Large intestine (tissue), 3 donors: Measurements from ENCODE around the gene ARHGAP26. TPM values are rescaled to one million over a fixed set of nuclear protein-coding genes. Genes with fewer than 3 reads are reported as not detected.

ENCODE experiments used
- DNase-seq, 2 donors: peaks; one replicate each; pipeline versions ENCODE4 v3.0.0 to v3.0.0-alpha.2; 2013
- H3K27ac ChIP-seq: one replicate; pipeline ENCODE4 v1.5.1; 2013; ENCODE audit warnings: low read length
- H3K27me3 ChIP-seq: 2 replicates; pipeline ENCODE4 v1.6.1; 2013; ENCODE audit warnings: low read length; ENCODE audit not compliant: control insufficient read depth, insufficient read depth
- H3K36me3 ChIP-seq: 2 replicates; pipeline ENCODE4 v1.6.1; 2013; ENCODE audit warnings: low read length; ENCODE audit not compliant: control insufficient read depth, insufficient read depth
- H3K4me1 ChIP-seq: one replicate; pipeline ENCODE4 v1.6.1; 2013; ENCODE audit warnings: low read length; ENCODE audit not compliant: control insufficient read depth, insufficient read depth
- H3K4me3 ChIP-seq: one replicate; pipeline ENCODE4 v1.5.1; 2013; ENCODE audit warnings: low read length
- H3K9me3 ChIP-seq: one replicate; pipeline ENCODE4 v1.6.1; 2013; ENCODE audit warnings: mild to moderate bottlenecking, low read depth, low read length, moderate library complexity; ENCODE audit not compliant: control insufficient read depth
- WGBS: methylation state at CpG from one replicate; pipeline ENCODE4 v1.1.5; 2013; ENCODE audit warnings: low lambda C conversion rate; ENCODE audit not compliant: insufficient coverage; 5-methylcytosine and 5-hydroxymethylcytosine counted together
- polyA plus RNA-seq: library from polyadenylated mRNA; unstranded; fragments of 120-200 nt; gene quantifications from one replicate; pipeline ENCODE4 v1.2.1, GENCODE V29; 2013

Gene ARHGAP26
- polyA plus RNA-seq, 1 donor: 31.8 TPM

DNA sequence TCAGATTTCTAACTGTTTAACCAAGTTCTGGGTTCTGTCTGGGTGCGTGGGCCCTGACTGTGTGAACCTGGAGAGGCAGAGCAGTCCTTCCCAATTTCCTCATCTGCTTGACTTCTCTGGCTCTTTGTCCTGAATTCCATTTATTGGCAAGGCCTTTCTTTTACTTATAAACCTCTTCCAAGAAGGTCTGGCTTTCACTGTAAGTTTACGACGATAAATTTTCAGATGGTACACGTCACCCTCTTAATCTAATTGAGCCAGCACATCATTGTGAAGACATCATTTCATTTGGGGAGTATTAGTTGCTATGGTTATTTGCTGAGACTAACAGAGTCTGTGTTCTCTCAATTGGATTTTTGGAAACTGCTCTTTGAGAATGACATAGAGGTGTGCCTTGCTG is 92.4 kb downstream of the ARHGAP26 start:
- DNase-seq: no peak
- Histone ChIP-seq H3K27me3 (no peaks in the 10 kb centered on the region), H3K36me3 (no peaks in the 10 kb centered on the region), H3K4me3 (no peak overlapping the region), H3K27ac (no peak overlapping the region), H3K4me1 (peaks cover 47% of the 10 kb centered on the region), H3K9me3 (no peaks in the 10 kb centered on the region)
- 100% methylated on average over 3 of the region's 4 CpGs for WGBS

GRCh38 chr5:142863856-142864255 is 93.7 kb downstream of the ARHGAP26 start:
- no CpG with 5 or more reads among the region's 5 CpGs for WGBS
- Histone ChIP-seq H3K36me3 (no peaks in the 10 kb centered on the region), H3K4me1 (peaks cover 54% of the 10 kb centered on the region), H3K9me3 (no peaks in the 10 kb centered on the region), H3K27ac (peak overlapping the region; percentile 5), H3K4me3 (no peak overlapping the region), H3K27me3 (no peaks in the 10 kb centered on the region)
- DNase-seq: no peak

- Histone ChIP-seq H3K9me3 (no peaks in the 10 kb centered on the region), H3K4me3 (no peak overlapping the region), H3K27me3 (no peaks in the 10 kb centered on the region), H3K4me1 (peaks cover 59% of the 10 kb centered on the region), H3K36me3 (no peaks in the 10 kb centered on the region), H3K27ac (peak overlapping the region; percentile 2)
- WGBS: 50% methylated on average over 1 of the region's 13 CpGs
- DNase-seq: no peak
Observed at GRCh38 chr5:142864290-142865260, 94.4 kb downstream of the ARHGAP26 start.

GRCh38 chr5:142865631-142866030 is 95.5 kb downstream of the ARHGAP26 start:
- Histone ChIP-seq H3K27me3 (no peaks in the 10 kb centered on the region), H3K36me3 (no peaks in the 10 kb centered on the region), H3K27ac (no peak overlapping the region), H3K9me3 (no peaks in the 10 kb centered on the region), H3K4me3 (no peak overlapping the region), H3K4me1 (peaks cover 66% of the 10 kb centered on the region)
- DNase-seq: no peak
- WGBS: 100% methylated on average over 3 of the region's 4 CpGs

DNA sequence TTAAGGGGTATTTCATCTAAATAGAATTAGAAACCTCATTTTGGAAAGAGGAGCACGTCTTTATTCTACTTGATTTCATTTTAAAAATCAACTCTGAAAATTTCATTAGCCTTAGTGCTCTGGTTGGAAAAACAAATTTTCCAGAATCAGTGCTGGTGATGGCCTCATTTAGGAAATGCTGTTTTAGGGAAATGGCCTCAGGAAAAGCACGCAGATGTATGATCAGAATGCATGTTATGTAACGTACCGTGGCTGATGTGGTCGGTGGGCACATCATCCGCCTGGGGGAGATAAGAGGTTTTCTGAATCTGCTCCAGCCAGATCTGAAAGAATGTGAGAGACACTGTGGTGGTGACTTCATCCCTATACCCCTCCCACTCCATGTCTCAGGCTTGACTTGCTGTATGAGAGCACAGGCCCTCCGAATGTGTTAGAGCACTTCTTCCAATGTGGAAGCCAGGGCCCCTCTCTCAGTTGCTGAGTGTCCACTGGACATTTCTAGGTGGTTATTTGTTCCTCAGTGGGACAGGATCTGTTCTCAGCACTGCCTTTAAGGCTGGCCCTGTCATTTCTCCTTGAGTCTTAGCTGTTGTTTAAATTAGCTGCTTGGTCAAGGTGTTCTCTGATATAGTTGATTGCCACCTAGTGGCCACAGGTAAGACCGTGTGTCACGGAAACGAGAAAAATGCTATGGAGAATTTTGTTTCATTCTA is 96.5 kb downstream of the ARHGAP26 start:
- peak overlapping the region; percentile 18 for H3K27ac ChIP-seq
- peak; percentile 74 to 83 for DNase-seq
- no peaks in the 10 kb centered on the region for H3K36me3 ChIP-seq
- no peaks in the 10 kb centered on the region for H3K9me3 ChIP-seq
- no peak overlapping the region for H3K4me3 ChIP-seq
- H3K27me3 ChIP-seq: no peaks in the 10 kb centered on the region
- H3K4me1 ChIP-seq: peaks cover 66% of the 10 kb centered on the region
- WGBS: 100% methylated on average over 2 of the region's 10 CpGs

DNA sequence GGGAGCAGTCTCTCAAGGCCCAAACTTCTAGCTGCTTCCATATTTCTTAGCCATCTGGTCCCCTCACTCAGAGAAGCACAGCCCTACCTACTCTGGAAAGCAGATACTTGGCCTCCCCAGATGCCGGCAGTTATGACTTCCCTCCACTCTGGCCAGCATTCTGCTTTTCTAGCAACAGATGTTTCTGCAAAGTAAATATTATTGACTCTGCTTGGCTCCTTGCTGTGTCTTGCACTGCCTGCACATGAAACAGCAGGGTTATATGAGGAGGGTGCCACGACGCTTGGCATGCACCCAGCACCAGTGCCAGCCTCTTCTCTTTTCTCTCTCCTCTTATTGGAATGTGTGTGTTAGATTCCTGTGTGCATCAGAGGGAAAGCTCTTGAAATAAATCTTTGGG is 99.7 kb downstream of the ARHGAP26 start:
- Histone ChIP-seq H3K4me1 (peaks cover 69% of the 10 kb centered on the region), H3K27ac (peak overlapping the region; percentile 61)

DNA sequence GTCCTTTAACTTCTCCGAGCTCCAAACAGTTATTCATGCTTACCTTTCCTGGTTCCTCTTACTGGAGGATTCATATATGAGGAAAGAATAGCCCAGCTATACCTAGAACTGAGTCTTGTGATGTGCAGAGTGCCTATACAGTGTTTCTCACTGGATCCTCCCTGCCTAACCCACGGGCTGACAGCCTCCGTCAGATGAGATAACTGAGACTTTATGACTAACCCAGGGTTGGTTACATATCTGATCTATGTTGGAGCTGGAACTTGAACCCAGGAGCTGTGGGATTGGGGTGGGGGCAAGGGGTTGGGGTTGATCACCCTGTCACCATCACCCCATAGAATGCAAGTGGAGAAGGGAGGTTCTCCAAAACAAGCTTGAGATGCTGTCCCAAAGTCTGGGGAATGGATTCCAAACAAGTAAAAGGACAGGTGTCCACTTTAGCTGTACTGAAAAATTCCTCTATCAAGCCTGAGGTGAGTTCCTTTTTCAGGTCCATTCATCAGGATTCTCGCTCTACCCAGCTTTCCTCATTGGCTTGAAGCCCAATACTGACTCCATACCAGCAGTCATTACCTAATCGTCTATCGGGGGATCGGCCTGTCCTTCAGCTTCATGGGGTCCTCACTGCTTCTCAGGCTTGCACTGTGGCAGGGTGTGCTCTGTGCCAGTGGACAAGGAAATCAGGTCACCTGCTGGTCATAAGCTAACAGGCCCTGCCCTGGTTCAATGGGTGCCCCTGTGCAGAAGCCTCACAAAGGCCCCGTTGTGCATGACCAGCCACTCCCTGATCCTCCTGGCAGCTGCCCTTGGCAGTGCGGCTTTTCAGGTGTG is 100.6 kb downstream of the ARHGAP26 start:
- H3K27ac ChIP-seq: peak overlapping the region; percentile 61
- no peaks in the 10 kb centered on the region for H3K9me3 ChIP-seq
- no peaks in the 10 kb centered on the region for H3K36me3 ChIP-seq
- H3K4me3 ChIP-seq: no peak overlapping the region
- H3K27me3 ChIP-seq: no peaks in the 10 kb centered on the region
- WGBS: no CpG with 5 or more reads among the region's 9 CpGs
- peaks cover 67% of the 10 kb centered on the region for H3K4me1 ChIP-seq
- peak; percentile 66 to 76 for DNase-seq

More for the DNA sequence above, 99.7 kb downstream of the ARHGAP26 start:
- DNase-seq: peak in 1 of 2 donors; percentile 50
- WGBS: no CpG with 5 or more reads among the region's 3 CpGs
- Histone ChIP-seq H3K36me3 (no peaks in the 10 kb centered on the region), H3K4me3 (no peak overlapping the region), H3K27me3 (no peaks in the 10 kb centered on the region), H3K9me3 (no peaks in the 10 kb centered on the region)

DNA sequence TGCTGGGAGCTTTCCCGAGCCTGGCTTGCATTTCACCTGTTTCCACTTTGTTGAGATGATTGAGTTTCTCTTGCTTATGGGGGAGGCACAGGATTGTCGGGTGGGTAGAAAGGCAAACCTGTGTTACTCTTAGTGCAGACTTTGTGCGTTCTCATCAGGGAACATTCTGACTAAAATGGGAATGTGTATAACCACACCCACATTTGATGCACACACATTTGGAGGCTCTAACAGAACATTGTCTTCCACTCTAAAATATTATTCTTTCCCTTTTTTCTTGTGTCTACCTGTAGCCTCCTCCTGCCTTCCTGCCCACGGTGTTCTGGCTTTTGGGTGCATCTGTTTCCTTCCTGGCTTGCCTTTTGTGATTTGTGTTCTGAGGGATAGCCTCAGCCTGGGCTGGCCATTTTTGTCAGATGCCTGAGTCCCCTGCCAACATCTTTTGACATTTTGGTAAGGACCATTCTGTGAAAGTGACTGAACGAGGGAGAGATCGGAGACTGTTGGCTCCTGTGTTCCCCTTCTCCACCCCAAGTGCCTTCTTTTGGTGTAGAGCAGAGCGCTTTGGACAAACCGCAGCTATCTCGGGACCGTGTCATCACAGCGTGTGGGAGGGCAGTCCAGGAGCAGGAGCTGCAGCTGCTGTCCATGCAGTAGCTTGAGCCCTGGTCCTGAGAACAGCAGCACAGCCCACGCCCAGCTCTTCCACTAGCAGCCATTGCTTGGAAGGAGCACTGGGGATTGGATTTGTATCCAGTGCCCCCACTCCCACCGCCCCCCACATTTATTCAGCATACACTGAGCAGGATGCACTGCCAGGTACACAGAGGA is 101.4 kb downstream of the ARHGAP26 start:
- Histone ChIP-seq H3K4me3 (no peak overlapping the region), H3K4me1 (peaks cover 66% of the 10 kb centered on the region), H3K36me3 (no peaks in the 10 kb centered on the region), H3K27me3 (no peaks in the 10 kb centered on the region), H3K27ac (peak overlapping the region; percentile 49), H3K9me3 (no peaks in the 10 kb centered on the region)
- WGBS: 75% methylated on average over 1 of the region's 13 CpGs
- no peak for DNase-seq

GRCh38 chr5:142872217-142872616 is 102.0 kb downstream of the ARHGAP26 start:
- 67% methylated on average over 1 of the region's 3 CpGs for WGBS
- H3K27ac ChIP-seq: no peak overlapping the region
- H3K4me1 ChIP-seq: peaks cover 61% of the 10 kb centered on the region

More at GRCh38 chr5:142872217-142872616, 102.0 kb downstream of the ARHGAP26 start:
- Histone ChIP-seq H3K4me3 (no peak overlapping the region), H3K9me3 (no peaks in the 10 kb centered on the region), H3K36me3 (no peaks in the 10 kb centered on the region), H3K27me3 (no peaks in the 10 kb centered on the region)
- no peak for DNase-seq
